AG04450 (cell line): ENCODE results near the gene CHTOP. TPM values are rescaled to one million over a fixed set of nuclear protein-coding genes. Genes with fewer than 3 reads are reported as not detected.
A peak's percentile ranks its signal among the peaks of the same experiment; 100 is the strongest.

Experiments used
- CTCF ChIA-PET: fragments of 300-600, 350-600 bp; formaldehyde crosslinking; extraction: SDS; loops from one replicate; lab custom pipeline; 2022; ENCODE audit warnings: antibody characterized with exemption, inconsistent platforms; lab: Charles Lee
- POLR2A ChIA-PET: fragments of 350-600 bp; formaldehyde crosslinking; extraction: SDS; loops from one replicate; lab custom pipeline; 2021; ENCODE audit warnings: antibody characterized with exemption, inconsistent platforms; lab: Yijun Ruan, JAX
- DNase-seq: peaks from one replicate; pipeline ENCODE4 v3.0.0-alpha.2; 2011; ENCODE audit warnings: low read depth, low spot score
- H3K27ac ChIP-seq: one replicate; pipeline ENCODE4 v1.5.1; 2012; ENCODE audit warnings: low read depth, low read length, control low read depth
- H3K27me3 ChIP-seq: one replicate; pipeline ENCODE4 v1.6.0; 2012; ENCODE audit warnings: low read length; ENCODE audit not compliant: control insufficient read depth, insufficient read depth
- H3K4me3 ChIP-seq: 2 replicates; pipeline ENCODE4 v1.5.1; 2011; ENCODE audit warnings: mild to moderate bottlenecking, low read depth, low read length, control low read depth
- H3K9me3 ChIP-seq: 2 replicates; pipeline ENCODE4 v1.5.1; 2012; ENCODE audit warnings: low read length; ENCODE audit not compliant: control insufficient read depth, insufficient read depth
- CTCF ChIP-seq: IDR thresholded peaks from 2 replicates; pipeline ENCODE4 v1.5.1; 2011; ENCODE audit warnings: low read depth, low read length, control low read depth, inconsistent platforms
- polyA plus RNA-seq: library from polyadenylated mRNA; depleted of rRNA; stranded (reverse); fragments of >200 nt; gene quantifications from 2 replicates; pipeline ENCODE4 v1.2.3, GENCODE V29; 2011

The CHTOP gene
- polyA plus RNA-seq, 1 experiment: 59.5 TPM

GRCh38 chr1:153614189-153614900, 19.5 kb upstream of the CHTOP start:
- no peaks in the 10 kb centered on the region for H3K27me3 ChIP-seq
- H3K4me3 ChIP-seq: no peak overlapping the region
- ChIA-PET POLR2A (interaction anchor here (0.5 to 5.4 kb wide), 4 partner anchors 13 to 52 kb away, joined by 3 to 45 read pairs (median 11); partner anchors contain the start of genes CHTOP, S100A1 and S100A13), CTCF (interaction anchor here (0.9 to 9.3 kb wide), 6 partner anchors 14 to 103 kb away, joined by 3 to 80 read pairs (median 8); partner anchors contain the start of genes S100A1 and S100A13)
- no peak for DNase-seq
- no peak overlapping the region for H3K27ac ChIP-seq
- peak; percentile 20; the same call in 1 of the 2 replicates for TF ChIP-seq CTCF
- no peaks in the 10 kb centered on the region for H3K9me3 ChIP-seq

GRCh38 chr1:153614906-153615305, 19.0 kb upstream of the CHTOP start:
- no peak for DNase-seq
- no peak for TF ChIP-seq CTCF
- ChIA-PET POLR2A (interaction anchor here (0.5 to 5.4 kb wide), 3 partner anchors 12 to 52 kb away, joined by 4 to 45 read pairs (median 18); partner anchors contain the start of genes CHTOP, S100A1 and S100A13), CTCF (interaction anchor here (0.9 to 9.3 kb wide), 6 partner anchors 13 to 104 kb away, joined by 3 to 80 read pairs (median 8); partner anchors contain the start of genes S100A1 and S100A13)
- H3K27me3 ChIP-seq: no peaks in the 10 kb centered on the region
- H3K4me3 ChIP-seq: no peak overlapping the region
- H3K27ac ChIP-seq: no peak overlapping the region
- H3K9me3 ChIP-seq: no peaks in the 10 kb centered on the region; the same call in 1 of the 2 replicates

DNA sequence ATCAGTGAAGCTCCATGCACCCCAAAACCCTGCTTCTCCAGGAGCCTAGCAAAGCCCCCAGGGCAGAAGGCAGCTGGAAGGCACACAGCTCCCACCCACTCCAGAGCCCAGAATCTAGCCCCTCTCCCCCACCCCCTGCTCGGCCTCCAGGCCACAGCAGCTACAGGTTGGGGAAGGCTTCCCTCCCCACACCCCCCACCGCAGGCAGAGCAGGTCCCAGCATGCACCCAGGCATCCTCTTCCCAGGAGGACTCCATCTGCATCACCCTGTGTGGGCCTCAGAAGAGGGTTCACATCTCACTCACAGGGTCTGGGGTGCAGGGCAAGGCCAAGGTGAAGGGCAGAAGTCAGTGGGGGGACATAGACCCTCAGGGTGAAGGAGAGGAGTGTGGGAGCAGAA, 18.5 kb upstream of the CHTOP start:
- no peak for TF ChIP-seq CTCF
- CTCF ChIA-PET: interaction anchor here (0.8 to 9.3 kb wide), 5 partner anchors 13 to 105 kb away, joined by 3 to 80 read pairs (median 10); partner anchors contain the start of genes S100A1 and S100A13
- POLR2A ChIA-PET: interaction anchor here (0.8 to 5.4 kb wide), 3 partner anchors 12 to 109 kb away, joined by 3 to 45 read pairs (median 18); partner anchors contain the start of genes CHTOP, S100A1 and S100A13

DNA sequence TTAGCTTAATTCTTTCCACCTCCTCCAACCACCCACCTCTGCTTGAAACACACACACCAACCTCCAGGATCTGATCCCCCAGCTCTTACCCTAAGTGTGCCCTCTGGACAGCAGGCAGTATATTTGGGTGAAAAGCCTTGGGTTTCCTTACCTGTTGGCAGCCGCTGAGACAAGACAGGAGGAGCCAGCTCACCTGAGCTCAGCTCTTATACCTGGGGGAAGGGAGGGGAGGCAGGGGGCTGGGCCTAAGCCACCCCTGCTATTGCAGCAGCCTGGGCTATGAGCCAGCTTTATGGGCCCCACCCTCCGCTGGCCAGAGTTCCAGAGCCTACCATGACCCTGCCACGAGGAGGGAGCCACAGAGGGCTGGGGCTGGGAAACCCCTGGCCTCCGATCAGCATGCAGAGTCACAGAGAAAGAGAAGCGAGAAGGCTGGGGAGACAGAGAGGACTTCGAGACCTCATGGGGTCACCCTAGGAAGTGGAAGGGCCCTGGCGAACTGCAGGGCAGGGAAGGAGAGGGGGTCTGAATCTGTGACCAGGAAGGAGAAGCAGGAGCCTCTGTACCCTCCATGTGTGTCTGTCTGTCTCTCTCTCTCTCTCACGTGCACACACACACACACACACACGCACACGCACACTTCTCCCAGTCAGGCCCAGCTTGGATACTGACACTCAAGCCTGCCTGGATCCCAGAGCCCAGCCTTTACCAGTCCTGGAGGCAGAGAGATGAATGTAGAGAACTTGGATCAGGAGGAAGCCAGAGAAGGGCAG, 17.5 kb upstream of the CHTOP start, which contains the start of gene S100A14:
Gene S100A14 (minus strand): TSS at position 182 of the 773 bp plus-strand sequence. CDS start 467 bp downstream, outside the sequence.
- no peaks in the 10 kb centered on the region for H3K27me3 ChIP-seq
- no peak within 1 kb of the TSS for H3K4me3 ChIP-seq
- H3K9me3 ChIP-seq: no peaks in the 10 kb centered on the region; the same call in 1 of the 2 replicates
- ChIA-PET CTCF (interaction anchor here (0.8 to 9.3 kb wide), 4 partner anchors 12 to 106 kb away, joined by 3 to 80 read pairs (median 39); partner anchors contain the start of genes S100A1 and S100A13), POLR2A (interaction anchor here (0.8 to 5.4 kb wide), 4 partner anchors 11 to 110 kb away, joined by 3 to 45 read pairs (median 12); partner anchors contain the start of genes CHTOP, S100A1 and S100A13)
- TF ChIP-seq CTCF: no peak
- no peak for DNase-seq
- peak within 1 kb of the TSS; percentile 11 for H3K27ac ChIP-seq

More for the DNA sequence above, 18.5 kb upstream of the CHTOP start:
- H3K4me3 ChIP-seq: no peak overlapping the region
- no peak for DNase-seq
- H3K9me3 ChIP-seq: no peaks in the 10 kb centered on the region; the same call in 1 of the 2 replicates
- H3K27me3 ChIP-seq: no peaks in the 10 kb centered on the region
- no peak overlapping the region for H3K27ac ChIP-seq
